Measurements from ENCODE around the gene HMX3.
"Not testable (repeated sequence)": the region's sequence is repeated elsewhere in the genome, so short reads cannot be mapped to it uniquely, and the experiment has no call there.

The HMX3 gene

DNA sequence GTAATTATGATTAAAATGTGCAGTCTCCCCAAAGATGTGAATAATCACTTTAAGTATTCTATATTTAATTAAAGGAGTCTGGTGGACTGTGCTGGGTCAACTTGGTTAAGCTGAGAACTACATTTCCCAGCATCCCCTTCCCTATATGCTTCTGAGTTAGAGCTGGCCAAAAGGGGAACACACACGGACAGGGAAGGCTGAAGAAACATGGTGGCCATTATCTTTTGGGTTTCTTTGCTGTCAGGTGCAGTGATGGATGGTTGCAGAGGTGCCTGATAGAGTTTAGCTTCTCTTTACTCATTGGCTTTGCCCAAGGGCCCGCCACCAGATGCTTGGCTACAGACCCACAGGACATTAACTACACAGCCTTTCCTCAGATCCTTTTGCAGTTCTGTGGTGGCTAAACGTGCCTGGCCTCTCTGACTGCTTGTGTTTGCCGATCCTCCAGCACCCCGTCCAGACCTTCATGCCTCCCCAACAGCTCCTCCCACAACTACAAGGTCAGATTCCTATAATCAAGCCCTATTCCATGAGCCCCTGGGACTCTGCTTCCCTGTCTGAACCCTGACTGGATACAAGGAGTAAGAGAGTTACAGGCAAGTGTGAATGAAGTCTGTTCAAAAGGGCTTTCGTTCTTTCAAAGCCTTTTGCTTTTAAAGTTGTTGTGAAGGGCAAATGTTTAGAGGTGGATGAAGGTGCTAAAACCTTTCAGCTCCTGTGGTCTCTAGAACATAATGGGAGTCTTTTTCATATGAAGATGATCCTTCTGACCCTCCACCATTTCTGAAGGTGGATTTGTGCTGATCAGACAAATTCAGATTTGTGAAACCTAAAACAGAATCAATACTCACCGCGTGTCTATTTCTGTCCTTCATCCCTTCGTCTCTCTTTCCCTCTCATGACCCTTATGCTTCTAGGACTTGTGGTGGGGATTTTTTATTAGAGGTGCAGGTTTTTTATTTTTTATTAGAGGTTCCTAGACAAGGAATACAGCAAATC lies 39.9 kb downstream of the HMX3 start:
- no peak for DNase-seq (ENCODE audit: low spot score)

DNA sequence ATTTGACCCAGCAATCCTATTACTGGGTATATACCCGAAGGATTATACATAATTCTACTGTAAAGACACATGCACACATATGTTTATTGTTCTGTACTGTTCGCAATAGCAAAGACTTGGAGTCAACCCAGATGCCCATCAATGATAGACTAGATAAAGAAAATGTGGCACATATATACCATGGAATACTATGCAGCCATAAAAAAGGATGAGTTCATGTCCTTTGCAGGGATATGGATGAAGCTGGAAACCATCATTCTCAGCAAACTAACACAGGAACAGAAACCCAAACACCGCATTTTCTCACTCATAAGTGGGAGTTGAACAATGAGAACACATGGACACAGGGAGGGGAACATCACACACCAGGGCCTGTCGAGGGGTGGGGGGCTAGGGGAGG lies 42.6 kb downstream of the HMX3 start:
- DNase-seq (ENCODE audit: low spot score), result not testable (repeated sequence)

DNA sequence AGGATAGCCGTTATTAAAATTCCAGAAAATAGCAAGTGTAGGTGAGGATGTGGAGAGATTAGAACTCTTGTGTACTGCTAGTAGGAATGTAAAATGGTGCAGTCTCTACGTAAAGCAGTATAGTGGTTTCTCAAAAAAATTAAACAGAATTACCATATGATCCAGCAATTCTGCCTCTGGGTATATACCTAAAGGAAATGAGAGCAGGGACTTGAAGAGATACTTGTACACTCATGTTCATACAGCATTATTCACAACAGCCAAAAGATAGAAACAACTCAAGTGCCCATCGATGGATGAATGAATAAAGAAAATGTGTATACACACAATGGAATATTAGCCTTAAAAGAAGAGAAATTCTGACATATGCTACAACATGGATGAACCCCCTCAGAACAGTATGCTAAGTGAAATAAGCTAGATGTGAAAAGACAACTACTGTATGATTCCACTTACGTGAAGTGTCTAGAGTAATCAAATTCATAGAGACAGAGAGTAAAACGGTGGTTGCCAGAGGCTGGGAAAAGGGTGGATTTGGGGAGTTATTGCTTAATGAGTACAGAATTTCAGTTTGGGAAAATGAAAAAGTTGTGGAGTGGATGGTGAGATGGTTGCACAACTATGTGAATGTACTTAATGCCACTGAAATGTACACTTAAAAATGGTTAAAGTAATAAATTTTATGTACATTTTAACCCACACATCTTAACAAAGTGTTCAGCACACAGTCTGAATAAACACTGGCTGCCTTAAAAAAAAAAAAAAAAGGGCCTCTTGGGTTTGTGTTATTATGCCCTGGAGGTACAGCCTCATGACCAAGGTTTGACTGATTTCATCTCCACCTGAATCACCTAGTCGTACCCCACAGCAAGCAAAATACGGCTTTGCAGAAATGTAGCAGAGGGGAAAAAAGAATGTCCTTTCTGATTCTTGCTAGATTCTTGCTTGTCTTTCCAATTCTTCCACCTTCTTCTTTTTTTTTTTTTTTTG lies 44.6 kb downstream of the HMX3 start:
- no peak for DNase-seq (ENCODE audit: low spot score)

DNA sequence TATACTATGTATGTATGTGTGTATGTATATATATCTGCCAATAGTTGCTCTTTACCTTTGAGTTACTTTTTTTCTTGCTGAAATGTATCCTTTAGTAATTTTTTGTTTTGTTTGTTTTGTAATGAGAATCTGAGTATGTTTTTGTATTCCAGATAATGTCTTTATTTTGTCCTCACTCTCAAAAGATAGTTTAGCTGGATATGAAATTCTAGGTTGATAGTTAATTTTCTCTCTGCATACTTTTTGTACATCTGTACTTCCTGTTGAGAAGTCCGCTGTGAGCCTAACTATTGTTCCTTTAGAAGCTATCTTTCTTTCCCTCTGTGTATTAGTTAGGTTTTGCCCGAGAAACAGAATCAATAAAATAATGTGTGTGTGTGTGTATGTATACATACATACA lies 48.0 kb downstream of the HMX3 start:
- DNase-seq (ENCODE audit: low spot score), result no peak

DNA sequence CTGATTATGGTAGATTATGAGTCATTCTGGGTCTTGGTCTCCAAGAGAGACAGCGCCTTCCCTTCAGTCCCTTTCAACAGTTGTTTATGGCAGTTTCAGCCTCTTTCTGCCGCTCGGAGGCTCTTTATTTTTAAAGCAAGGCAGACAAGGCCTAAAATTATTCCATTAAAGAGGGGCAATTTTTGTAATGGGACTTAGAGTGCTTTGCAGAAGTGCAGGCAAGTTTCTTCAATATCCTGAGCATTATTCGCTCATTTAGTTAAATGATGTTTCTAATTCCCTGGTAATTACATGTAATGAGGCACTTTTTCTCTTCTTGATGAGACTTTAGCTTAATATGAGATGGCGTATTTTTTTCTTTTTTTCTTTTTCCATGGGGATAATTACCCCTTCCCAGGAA lies 52.0 kb downstream of the HMX3 start:
- DNase-seq (ENCODE audit: low spot score), result no peak

All from iPS-NIHi11 (cell line).